DND-41 (cell line): ENCODE measurements around the gene NOTCH4.
"Not testable (repeated sequence)": the region's sequence is repeated elsewhere in the genome, so short reads cannot be mapped to it uniquely, and the experiment has no call there.

ENCODE experiments used
- CTCF ChIP-seq: IDR thresholded peaks from 2 replicates; pipeline ENCODE4 v1.5.1; 2012; ENCODE audit warnings: borderline replicate concordance, low read length, moderate library complexity, mild to moderate bottlenecking; ENCODE audit not compliant: poor library complexity, severe bottlenecking; ENCODE audit errors: extremely low read depth
- EZH2 ChIP-seq: IDR thresholded peaks from 3 replicates; pipeline ENCODE4 v1.6.1; 2012; ENCODE audit warnings: borderline replicate concordance, low read depth, mild to moderate bottlenecking, moderate library complexity, low read length, inconsistent platforms; ENCODE audit not compliant: severe bottlenecking

GRCh38 chr6:32211432-32211831 lies 12.4 kb downstream of the NOTCH4 start:
- TF ChIP-seq EZH2, CTCF: not testable (repeated sequence)
